EH (cell line): ENCODE measurements around the gene OR8B3.

Experiments used
- DNase-seq: peaks from one replicate; pipeline ENCODE4 v3.0.0-alpha.2; 2015; ENCODE audit warnings: low read depth

OR8B3 gene

DNA sequence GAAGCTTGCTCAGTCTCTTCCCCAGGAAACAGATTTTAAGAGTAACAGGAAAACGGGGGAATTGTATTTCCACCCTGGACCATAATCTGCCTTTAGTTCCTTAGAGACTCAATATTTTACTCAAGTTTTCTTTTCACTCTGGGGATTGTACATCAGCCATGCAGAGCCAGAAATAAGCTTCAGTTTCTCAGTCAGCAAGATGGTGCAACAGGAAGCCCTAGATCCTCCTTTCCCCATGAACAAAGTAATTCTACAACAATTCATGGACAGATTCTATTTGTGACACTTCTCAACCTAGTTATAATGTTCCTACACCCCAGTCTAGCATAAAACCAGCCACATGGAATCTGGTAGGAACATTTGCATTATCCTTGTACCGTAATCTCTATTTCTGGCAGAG lies 39.3 kb downstream of the OR8B3 start:
- no peak for DNase-seq

DNA sequence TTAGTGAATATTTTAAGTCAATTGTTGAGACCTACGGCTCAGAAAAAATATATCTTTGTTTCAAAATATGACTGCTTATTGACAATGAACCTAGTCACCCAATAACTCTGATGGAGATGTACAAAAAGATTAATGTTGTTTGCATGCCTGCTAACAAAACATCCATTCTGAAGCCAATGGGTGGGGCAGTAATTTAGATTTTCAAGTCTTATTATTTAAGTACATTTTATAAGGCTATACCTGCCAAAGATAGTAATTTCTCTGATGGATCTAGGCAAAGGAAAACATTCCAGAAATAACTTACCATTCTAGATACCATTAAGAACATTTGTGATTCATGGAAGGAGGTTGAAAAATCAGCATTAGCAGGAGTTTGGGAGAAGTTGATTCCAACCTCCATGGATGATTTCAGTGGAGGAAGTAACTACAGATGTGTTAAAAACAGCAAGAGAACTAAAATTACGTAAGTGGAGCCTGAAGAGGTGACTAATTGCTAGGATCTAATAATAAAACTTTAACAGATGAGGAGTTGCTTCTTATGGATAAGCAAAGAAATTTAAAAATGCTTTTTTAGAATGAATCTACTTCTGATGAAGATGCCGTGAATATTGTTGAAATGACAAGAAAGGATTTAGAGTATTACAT lies 52.4 kb downstream of the OR8B3 start:
- DNase-seq, result no peak
